ENCODE results near the gene LAIR2.

LAIR2 gene, protein sequence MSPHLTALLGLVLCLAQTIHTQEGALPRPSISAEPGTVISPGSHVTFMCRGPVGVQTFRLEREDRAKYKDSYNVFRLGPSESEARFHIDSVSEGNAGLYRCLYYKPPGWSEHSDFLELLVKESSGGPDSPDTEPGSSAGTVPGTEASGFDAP

DNA sequence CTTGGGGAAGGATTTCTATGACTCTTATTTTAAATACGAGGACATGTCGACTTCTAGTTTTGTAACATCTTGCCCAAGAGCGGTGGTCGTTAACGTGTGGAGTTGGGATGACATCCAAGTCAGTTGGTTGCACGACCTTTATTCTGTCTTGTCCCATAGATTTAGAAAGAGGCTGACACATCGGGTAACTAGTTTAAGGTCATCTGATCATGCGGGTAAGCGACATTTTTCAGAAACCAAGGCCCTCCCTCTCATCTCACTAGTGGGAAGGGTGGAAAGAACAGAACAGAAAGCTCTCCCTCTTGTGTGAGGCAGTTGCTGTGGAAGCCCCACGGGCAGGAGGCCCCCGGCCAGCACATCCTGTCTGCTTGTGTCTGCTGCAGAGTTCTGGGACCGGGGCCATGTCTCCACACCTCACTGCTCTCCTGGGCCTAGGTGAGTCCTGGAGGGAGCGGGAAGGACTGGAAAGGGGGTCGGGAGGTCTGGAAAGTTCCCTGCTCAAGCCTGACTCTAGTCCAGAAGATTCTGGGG is at the start of gene LAIR2:
TSS of gene LAIR2 (plus strand) at position 314 of the 531 bp plus-strand sequence. CDS start at position 402, 88 bp downstream.
- H3K36me3 ChIP-seq (ENCODE audit: control insufficient read depth, low read depth, low read length): no peaks in the 10 kb centered on the region
- no peaks in the 10 kb centered on the region for H3K27me3 ChIP-seq (ENCODE audit: control insufficient read depth, insufficient read depth, low read length)
- H3K27ac ChIP-seq (ENCODE audit: low read length): no peak within 1 kb of the TSS
- H3K9ac ChIP-seq (ENCODE audit: low read length): no peak within 1 kb of the TSS
- no peak within 1 kb of the TSS for H3K4me3 ChIP-seq (ENCODE audit: low read length)
- H3K4me1 ChIP-seq (ENCODE audit: control insufficient read depth, low read depth, low read length): no peaks in the 10 kb centered on the region
- peaks cover 25% of the 10 kb centered on the region for H3K9me3 ChIP-seq (ENCODE audit: control insufficient read depth, low read depth, low read length)

DNA sequence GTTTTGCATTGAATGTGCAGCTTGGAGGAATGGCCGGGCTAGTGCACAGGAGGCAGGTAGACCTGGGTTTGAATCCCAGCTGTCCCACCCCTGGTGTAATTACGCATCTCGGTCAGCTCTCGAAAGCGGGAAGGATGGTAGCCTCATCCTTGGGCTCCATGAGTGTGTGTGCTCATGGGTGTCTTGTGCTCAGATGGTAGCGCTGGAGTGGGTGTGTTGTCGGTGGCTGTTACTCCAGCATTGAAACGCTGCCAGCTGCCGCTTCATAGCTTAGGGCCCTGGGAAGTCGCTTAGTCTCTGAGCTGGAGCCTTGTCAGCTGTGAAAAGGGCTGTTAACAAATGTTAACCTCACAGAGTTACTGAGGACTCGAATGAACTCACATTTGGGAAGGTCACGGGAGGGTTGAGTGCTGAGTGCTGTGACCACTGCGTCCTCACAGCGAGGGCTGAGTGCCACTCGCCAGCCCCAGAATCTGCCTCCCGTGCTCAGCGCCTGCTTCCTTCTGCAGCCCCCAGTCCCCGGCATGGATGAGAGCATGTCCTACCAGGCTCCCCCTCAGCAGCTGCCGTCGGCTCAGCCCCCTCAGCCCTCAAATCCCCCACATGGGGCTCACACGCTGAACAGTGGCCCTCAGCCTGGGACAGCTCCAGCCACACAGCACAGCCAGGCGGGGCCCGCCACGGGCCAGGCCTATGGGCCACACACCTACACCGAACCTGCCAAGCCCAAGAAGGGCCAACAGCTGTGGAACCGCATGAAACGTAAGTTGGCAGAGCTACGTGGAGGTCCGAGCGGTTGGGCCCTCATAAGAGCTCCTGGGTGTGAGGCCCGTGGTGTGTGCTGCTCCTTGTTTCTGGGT is 48.5 kb upstream of the LAIR2 start:
- no peak overlapping the region for H3K27ac ChIP-seq (ENCODE audit: low read length)
- H3K4me1 ChIP-seq (ENCODE audit: control insufficient read depth, low read depth, low read length): peaks cover 5% of the 10 kb centered on the region
- H3K4me3 ChIP-seq (ENCODE audit: low read length): no peak overlapping the region
- H3K27me3 ChIP-seq (ENCODE audit: control insufficient read depth, insufficient read depth, low read length): no peaks in the 10 kb centered on the region
- no peaks in the 10 kb centered on the region for H3K9me3 ChIP-seq (ENCODE audit: control insufficient read depth, low read depth, low read length)
- peaks cover 79% of the 10 kb centered on the region for H3K36me3 ChIP-seq (ENCODE audit: control insufficient read depth, low read depth, low read length)
- no peak overlapping the region for H3K9ac ChIP-seq (ENCODE audit: low read length)

DNA sequence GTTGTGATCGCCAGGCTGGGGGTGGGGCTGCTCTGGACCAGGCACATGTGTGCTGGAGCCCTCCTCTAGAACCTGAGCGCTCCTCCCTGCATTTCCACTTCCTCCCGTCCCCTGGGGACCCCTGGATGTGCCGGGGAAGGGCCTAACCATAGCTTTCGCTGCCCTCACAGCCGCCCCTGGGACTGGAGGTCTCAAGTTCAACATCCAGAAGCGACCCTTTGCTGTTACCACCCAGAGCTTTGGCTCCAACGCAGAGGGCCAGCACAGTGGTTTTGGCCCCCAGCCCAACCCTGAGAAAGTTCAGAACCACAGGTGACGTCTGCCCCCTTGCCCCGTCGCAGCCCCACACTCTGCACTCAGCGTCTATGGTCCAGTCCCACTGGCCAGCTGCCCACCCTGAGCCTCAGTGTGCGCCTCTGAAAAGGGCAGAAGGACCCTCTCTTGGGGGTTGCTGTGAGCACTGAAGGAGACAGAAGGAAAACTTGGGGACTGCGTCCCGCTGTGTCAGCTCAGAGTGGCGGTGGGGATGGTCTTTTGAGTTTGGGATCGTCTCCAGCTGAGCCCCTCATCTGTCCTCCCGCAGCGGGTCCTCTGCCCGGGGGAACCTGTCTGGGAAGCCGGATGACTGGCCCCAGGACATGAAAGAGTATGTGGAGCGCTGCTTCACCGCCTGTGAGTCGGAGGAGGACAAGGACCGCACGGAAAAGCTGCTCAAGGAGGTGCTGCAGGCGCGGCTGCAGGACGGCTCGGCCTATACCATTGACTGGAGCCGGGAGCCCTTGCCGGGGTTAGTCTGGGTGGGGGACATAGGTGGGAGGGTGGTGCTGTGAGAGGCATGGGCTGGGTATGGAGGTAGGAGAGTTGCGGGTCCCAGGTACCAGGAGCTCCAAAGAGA is 47.6 kb upstream of the LAIR2 start:
- H3K9me3 ChIP-seq (ENCODE audit: control insufficient read depth, low read depth, low read length): no peaks in the 10 kb centered on the region
- H3K9ac ChIP-seq (ENCODE audit: low read length): no peak overlapping the region
- H3K27ac ChIP-seq (ENCODE audit: low read length): no peak overlapping the region
- no peaks in the 10 kb centered on the region for H3K27me3 ChIP-seq (ENCODE audit: control insufficient read depth, insufficient read depth, low read length)
- H3K36me3 ChIP-seq (ENCODE audit: control insufficient read depth, low read depth, low read length): peaks cover 87% of the 10 kb centered on the region
- H3K4me1 ChIP-seq (ENCODE audit: control insufficient read depth, low read depth, low read length): peaks cover 5% of the 10 kb centered on the region
- no peak overlapping the region for H3K4me3 ChIP-seq (ENCODE audit: low read length)

DNA sequence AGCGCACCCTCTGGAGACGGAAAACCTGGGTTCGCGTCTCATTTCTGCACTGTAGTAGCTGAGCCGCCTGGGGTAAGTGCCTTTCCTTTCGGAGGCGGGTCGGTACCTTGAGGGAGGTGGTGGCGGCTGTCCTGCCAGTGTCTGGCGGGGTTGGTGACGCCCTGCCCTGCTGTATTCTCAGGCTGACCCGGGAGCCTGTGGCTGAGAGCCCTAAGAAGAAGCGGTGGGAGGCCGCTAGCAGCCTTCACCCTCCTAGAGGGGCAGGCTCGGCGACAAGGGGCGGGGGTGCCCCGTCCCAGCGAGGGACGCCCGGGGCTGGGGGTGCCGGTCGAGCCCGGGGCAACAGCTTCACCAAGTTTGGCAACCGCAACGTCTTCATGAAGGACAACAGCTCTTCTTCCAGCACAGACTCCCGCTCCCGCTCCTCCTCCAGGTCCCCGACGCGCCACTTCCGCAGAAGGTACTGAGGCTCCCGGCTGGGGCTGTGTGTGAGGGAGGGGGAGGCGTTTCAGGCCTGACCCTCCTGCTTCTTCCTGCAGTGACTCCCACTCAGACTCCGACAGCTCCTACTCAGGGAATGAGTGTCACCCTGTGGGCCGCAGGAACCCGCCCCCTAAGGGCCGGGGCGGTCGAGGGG is 46.7 kb upstream of the LAIR2 start:
- H3K4me1 ChIP-seq (ENCODE audit: control insufficient read depth, low read depth, low read length): no peaks in the 10 kb centered on the region
- peaks cover 89% of the 10 kb centered on the region for H3K36me3 ChIP-seq (ENCODE audit: control insufficient read depth, low read depth, low read length)

DNA sequence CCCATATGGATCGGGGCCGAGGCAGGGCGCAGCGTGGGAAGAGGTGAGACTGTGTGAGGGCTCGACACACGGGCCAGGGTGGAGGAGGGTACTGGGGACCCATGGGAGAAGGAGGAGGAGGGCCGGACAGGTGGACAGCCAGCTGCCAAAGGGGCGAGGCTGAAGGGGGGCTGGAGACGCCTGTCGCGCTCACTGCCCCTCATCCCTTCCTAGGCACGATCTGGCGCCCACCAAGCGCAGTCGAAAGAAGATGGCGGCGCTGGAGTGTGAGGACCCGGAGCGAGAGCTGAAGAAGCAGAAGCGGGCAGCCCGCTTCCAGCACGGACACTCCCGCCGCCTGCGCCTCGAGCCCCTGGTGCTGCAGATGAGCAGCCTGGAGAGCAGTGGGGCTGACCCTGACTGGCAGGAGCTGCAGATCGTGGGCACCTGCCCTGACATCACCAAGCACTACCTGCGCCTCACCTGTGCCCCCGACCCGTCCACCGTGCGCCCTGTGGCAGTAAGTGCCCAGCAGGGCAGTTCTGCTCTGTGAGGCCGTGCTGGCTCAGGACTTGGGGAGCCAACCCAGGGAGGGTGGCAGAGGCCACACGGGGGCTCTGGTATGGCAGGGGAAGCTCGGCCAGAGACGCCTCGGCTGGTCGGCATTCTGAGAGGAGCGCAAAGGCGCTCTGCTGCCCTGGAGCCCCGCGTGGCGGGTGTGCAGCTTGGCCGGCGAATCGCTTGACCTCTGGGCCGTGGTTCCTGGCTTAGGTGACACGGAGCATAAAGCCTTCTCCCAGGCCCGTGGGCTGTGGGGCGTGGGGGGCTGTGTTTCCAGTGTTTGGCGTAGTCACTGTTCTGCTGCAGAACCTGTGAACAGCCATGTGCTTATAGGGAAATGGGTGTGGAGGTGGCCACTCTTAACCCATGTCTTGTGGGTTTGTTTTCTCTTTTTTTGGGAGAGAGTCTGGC is 45.9 kb upstream of the LAIR2 start:
- H3K4me3 ChIP-seq (ENCODE audit: low read length): no peak overlapping the region
- no peaks in the 10 kb centered on the region for H3K27me3 ChIP-seq (ENCODE audit: control insufficient read depth, insufficient read depth, low read length)
- no peak overlapping the region for H3K27ac ChIP-seq (ENCODE audit: low read length)
- no peaks in the 10 kb centered on the region for H3K9me3 ChIP-seq (ENCODE audit: control insufficient read depth, low read depth, low read length)
- peaks cover 88% of the 10 kb centered on the region for H3K36me3 ChIP-seq (ENCODE audit: control insufficient read depth, low read depth, low read length)
- H3K4me1 ChIP-seq (ENCODE audit: control insufficient read depth, low read depth, low read length): no peaks in the 10 kb centered on the region
- H3K9ac ChIP-seq (ENCODE audit: low read length): no peak overlapping the region

More for the DNA sequence above, 46.7 kb upstream of the LAIR2 start:
- no peak overlapping the region for H3K27ac ChIP-seq (ENCODE audit: low read length)
- H3K4me3 ChIP-seq (ENCODE audit: low read length): no peak overlapping the region
- no peaks in the 10 kb centered on the region for H3K9me3 ChIP-seq (ENCODE audit: control insufficient read depth, low read depth, low read length)
- H3K9ac ChIP-seq (ENCODE audit: low read length): no peak overlapping the region
- no peaks in the 10 kb centered on the region for H3K27me3 ChIP-seq (ENCODE audit: control insufficient read depth, insufficient read depth, low read length)

DNA sequence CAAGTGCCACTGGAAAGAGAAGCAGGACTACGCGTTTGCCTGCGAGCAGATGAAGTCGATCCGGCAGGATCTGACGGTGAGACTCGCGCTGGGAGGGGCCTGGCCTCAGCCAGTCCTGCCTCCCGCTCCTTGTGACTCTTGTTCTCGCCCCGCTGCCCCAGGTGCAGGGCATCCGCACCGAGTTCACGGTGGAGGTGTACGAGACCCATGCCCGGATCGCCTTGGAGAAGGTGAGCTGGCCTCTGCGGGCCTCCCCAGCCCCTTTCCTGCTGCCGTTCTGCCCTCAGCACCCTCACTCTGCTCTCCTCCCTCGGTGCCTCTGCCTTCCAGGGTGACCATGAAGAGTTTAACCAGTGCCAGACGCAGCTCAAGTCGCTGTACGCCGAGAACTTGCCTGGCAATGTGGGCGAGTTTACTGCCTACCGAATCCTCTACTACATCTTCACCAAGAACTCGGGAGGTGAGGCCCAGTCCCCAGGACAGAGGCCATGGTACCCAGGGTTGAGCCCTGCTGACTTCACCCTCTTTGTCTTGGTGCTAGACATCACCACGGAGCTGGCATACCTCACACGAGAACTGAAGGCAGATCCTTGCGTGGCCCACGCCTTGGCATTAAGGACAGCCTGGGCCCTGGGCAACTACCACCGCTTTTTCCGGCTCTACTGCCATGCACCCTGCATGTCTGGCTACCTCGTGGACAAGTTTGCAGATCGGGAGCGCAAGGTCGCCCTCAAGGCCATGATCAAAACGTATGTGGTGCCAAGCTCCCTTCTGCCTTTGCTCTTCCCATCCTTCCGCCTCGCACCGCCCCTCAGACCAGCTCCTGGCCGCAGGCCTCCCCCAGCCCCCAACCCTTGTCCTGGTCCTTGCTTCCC is 44.6 kb upstream of the LAIR2 start:
- Histone ChIP-seq H3K9me3 (ENCODE audit: control insufficient read depth, low read depth, low read length) (no peaks in the 10 kb centered on the region), H3K4me1 (ENCODE audit: control insufficient read depth, low read depth, low read length) (no peaks in the 10 kb centered on the region), H3K36me3 (ENCODE audit: control insufficient read depth, low read depth, low read length) (peaks cover 81% of the 10 kb centered on the region), H3K27ac (ENCODE audit: low read length) (no peak overlapping the region), H3K4me3 (ENCODE audit: low read length) (no peak overlapping the region), H3K9ac (ENCODE audit: low read length) (no peak overlapping the region), H3K27me3 (ENCODE audit: control insufficient read depth, insufficient read depth, low read length) (no peaks in the 10 kb centered on the region)

DNA sequence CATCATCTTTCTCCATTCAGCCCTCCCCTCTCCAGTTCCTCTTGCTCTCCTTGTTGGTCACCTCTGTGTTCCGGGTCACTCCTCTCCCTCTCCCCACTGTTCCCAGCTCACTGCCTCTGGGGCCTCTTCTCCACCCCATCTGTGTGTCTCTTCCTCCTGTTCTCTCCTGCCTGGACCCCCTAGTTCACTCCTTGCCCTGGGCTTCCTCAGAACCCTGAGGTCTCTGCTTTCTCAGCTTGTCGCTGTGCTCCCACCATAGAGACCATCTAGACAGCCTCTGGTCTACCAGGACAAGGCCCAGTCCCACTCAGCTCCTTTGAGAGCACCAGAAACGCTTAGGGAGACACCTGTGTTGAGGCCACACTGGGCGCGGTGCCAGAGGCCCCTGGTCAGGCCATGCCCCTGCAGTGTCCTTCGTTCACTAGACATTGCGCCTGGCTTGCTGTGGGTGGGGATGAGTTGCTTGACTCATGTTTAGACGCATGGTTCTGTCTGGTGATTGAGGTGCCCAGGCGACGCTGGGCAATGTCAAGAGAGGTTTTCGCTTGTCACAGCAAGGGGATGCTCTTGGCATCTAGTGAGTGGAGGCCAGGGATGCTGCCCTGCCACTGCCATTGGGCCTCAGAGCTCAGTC is 43.9 kb upstream of the LAIR2 start:
- no peak overlapping the region for H3K27ac ChIP-seq (ENCODE audit: low read length)
- no peaks in the 10 kb centered on the region for H3K27me3 ChIP-seq (ENCODE audit: control insufficient read depth, insufficient read depth, low read length)
- H3K36me3 ChIP-seq (ENCODE audit: control insufficient read depth, low read depth, low read length): peaks cover 74% of the 10 kb centered on the region
- H3K4me1 ChIP-seq (ENCODE audit: control insufficient read depth, low read depth, low read length): no peaks in the 10 kb centered on the region
- no peak overlapping the region for H3K9ac ChIP-seq (ENCODE audit: low read length)
- no peaks in the 10 kb centered on the region for H3K9me3 ChIP-seq (ENCODE audit: control insufficient read depth, low read depth, low read length)
- H3K4me3 ChIP-seq (ENCODE audit: low read length): no peak overlapping the region

DNA sequence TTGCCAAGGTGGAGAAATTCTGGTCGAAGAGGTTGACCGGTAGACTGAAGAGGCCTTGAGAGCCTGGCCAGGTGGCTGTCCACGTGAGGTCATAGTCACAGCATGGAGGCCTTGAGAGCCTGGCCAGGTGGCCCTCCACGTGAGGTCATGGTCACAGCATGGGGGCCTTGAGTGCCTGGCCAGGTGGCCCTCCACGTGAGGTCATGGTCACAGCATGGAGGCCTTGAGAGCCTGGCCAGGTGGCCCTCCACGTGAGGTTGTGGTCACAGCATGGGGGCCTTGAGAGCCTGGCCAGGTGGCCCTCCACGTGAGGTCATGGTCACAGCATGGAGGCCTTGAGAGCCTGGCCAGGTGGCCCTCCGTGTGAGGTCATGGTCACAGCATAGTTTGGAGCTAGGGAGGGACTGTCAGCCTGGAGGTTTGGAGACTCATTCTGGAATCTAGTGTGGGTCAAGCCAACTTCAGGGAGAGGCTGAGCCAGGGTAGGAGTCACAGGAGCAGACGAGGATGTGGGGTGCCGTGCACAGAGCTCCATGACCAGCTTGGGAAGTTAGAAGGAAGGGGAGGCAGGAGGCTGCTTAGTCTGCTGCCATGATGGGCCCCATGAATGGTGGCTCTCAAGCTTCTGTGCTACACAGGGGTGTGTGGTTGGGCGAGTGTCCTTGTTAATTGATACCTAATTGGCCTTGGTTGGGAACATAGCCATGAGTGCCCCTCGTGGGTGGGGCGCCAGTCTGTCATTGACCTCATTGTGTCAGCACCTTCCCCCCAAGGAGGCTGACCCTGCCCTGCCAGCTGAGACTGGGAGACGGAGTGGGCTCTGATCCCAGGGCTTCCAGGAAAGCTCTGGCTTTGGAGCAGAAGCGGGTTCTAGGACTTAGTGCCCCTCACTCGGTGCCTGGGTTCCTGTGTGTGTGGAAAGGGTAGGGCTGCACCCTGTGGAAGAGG is 43.1 kb upstream of the LAIR2 start:
- Histone ChIP-seq H3K9ac (ENCODE audit: low read length) (no peak overlapping the region), H3K4me1 (ENCODE audit: control insufficient read depth, low read depth, low read length) (no peaks in the 10 kb centered on the region), H3K27ac (ENCODE audit: low read length) (no peak overlapping the region), H3K4me3 (ENCODE audit: low read length) (no peak overlapping the region), H3K27me3 (ENCODE audit: control insufficient read depth, insufficient read depth, low read length) (no peaks in the 10 kb centered on the region), H3K9me3 (ENCODE audit: control insufficient read depth, low read depth, low read length) (no peaks in the 10 kb centered on the region), H3K36me3 (ENCODE audit: control insufficient read depth, low read depth, low read length) (peaks cover 66% of the 10 kb centered on the region)

Data from iPS-18a (cell line).